NCI-H524 treated with DMSO at 0.1 percent for 48 hours (cell line): ENCODE data around the gene CCDC88B.
A peak's percentile ranks its signal among the peaks of the same experiment; 100 is the strongest.

Source experiments
- DNase-seq: peaks from one replicate; lab custom pipeline; 2025; lab: John Stamatoyannopoulos, UW

Gene CCDC88B

GRCh38 chr11:64382586-64382985 is 42.6 kb downstream of the CCDC88B start:
- DNase-seq: no peak

GRCh38 chr11:64383580-64383979 is 43.6 kb downstream of the CCDC88B start:
- no peak for DNase-seq

GRCh38 chr11:64384028-64384737 is 44.2 kb downstream of the CCDC88B start:
- no peak for DNase-seq

DNA sequence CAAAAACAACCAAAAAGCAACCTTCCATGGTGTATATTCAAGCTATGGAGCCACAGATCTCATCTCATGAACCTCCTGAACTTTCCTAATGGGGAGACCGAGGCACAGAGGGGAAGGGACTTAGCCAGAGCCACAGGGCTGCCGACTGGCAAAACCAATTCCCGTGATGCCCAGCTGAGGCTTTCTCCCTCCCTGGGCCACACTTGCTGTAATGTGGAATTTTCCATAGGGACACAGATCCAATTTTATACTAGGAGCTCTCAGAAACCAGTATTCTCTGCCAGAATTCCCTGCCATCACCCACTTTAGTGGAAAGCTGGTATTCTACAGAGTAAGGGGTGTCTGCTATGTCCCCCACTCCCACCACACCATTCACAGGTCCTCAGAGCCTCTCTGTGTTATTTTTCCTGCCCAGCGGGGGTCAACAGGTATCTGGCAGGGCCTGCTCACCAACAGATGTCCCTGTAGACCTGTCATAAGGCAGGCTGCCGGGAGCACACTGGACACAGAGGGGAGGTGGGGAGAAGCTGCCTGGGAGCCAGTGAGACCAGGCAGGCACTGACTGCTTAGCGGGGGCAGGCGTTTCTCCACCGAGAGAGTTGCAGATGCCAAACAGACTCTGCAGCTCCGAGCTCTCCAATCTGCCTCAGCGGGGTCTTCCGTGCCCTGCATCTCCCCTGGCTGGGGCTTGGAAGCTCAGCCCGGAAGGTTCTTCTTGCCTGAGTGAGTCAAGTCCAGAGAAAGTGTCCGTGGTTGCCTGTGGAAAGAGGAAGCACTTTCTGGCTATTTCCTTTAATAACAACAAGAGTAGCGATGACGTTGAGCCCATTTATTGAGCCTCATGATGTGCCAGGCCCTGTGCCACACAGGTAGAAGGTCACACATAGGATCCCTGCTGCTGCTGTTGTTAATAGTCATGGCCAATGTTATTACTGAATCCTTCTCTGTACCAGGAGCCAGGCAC is 45.3 kb downstream of the CCDC88B start:
- DNase-seq: peak; percentile 33

- DNase-seq: no peak
Measured at GRCh38 chr11:64385945-64386704, 46.1 kb downstream of the CCDC88B start.

- DNase-seq: no peak
Measured at GRCh38 chr11:64387916-64388315, 47.9 kb downstream of the CCDC88B start.

GRCh38 chr11:64388894-64389293 is 48.9 kb downstream of the CCDC88B start:
- no peak for DNase-seq

DNA sequence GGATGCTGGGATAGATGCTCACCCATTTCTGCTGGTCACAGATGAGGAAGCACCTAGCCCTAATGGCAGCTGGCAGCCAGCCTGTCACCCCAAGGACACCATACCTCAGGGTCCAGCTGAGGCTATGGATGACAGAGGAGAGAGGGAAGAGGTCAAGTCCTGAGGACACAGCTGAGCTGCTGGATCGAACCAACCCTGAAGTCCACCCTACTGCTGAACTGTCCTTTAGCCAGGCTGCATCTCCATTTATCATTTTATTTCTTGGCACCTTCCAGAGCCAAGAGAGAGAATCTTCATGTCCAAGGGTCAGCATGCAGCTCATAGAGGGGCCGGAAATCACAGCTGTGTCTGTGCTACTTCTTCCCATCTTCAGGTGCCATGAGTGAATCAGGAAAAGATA is 49.8 kb downstream of the CCDC88B start:
- DNase-seq: no peak

DNA sequence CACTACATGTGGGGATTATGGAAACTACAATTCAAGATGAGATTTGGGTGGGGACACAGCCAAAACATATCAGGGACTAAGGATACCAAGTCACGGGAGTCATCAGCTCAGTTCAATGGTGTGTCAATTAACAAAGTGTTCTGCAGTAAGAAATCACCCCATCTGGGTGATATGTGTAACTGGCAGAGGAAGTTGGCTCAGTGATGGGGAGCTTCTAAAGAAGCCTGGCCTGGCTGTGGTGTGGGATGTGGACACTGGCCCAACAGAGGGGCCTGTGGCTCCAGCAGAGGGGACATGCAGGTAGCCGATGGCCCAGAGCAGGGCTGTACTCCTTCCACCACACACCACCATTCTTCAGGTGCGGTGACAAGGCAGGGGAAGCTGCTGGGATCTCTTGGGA is 50.6 kb downstream of the CCDC88B start:
- no peak for DNase-seq

DNA sequence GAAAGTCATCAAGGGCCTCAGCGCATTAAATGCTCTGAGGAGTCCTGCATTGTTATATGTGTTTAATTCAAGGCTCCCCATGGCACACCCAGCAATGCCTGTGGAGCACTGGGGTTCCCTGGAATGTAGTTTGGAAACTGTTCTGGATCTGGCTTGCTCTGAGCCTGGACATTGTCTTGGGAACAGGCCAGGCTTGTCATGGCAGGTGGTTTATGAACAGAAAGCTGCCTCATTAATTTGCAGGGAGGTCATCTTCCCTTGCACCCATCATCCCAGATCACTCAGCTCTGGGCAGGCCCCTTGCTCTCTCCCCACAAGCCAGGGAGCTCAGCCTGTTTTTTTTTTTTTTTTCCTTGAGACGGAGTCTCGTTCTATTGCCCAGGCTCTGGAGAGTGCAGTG is 51.8 kb downstream of the CCDC88B start:
- no peak for DNase-seq

DNA sequence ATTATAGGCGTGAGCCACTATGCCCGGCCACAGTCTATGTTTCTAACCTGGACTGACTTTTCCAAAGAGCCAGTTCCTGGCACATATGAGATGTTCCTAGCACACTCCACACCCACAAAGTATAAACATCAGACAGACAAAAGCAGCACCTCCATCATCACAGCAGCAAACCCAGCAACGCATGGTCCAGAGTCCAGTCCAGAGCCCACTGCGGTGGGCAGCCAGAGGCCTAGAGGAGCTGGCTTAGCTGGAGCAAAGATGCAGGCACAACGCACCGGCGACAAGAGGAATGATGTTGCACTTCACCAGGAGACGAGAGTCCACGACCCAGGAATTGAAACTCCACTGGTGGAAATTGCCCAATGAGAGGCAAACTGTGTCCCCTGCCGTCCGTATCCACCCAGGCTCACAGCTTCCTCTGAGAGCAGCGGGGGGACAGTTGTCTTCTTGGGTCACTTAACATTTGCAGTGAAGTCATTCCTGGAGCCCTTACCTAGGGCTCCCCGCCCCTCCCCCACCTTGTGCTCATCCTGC is 55.6 kb downstream of the CCDC88B start:
- DNase-seq: no peak

- DNase-seq: peak; percentile 67
Measured at GRCh38 chr11:64396079-64396591, 56.1 kb downstream of the CCDC88B start.

DNA sequence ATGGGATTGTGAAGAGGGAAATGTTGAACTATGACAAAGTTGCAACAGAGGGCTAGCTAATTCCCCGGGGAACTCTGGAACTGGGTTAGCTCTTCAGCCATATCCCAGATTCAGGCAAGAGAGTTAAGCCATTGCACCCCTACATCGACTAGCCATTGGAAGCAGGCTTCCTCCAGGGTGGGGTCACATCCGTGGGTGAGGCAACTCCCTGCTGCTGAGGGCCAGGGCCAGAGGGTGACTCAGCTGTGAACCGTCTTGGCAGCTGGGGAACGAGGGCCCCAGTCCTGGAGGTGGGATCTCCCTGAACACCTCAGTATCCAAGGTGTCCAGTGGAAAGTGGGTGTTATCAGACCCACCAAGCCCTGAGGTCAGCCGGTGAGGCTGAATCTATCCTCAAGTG is 60.1 kb downstream of the CCDC88B start:
- no peak for DNase-seq

GRCh38 chr11:64400667-64401066 is 60.7 kb downstream of the CCDC88B start:
- DNase-seq: no peak

DNA sequence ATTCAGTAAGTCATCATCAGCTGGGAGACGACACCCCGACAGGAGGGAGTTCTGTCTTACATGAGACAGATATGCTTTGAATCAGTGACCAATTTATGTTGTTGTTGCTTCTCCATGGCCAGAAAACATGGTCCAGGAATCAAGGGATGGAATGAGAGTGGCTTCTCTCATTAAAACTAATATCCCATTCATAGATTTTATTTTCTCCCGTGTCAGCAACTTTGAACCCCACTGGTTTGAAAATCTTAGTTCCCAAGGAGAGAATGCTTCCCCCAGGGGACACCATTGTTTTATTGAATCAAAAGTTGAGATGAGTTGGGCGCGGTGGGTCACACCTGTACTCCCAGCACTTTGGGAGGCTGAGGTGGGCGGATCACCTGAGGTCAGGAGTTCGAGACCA is 61.8 kb downstream of the CCDC88B start:
- DNase-seq: no peak

DNA sequence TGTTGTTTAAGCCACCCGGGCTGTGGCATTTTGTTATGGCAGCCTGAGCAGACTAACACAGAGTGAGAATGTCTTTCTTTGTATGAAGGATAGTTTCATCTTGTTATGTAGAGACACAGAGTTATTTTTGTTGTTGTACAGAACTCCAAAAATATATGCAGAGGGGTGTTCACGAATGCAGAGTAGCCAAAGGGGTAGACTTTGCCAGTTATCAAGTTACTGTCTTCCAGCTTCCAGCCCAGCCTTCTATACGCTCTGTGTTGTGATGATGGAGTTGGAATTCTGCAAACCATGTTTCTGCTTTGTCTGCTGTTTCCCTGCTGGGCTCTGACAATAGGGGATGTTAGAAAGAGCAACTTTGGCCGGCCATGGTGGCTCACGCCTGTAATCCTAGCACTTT is 63.1 kb downstream of the CCDC88B start:
- DNase-seq: no peak

GRCh38 chr11:64406221-64406946 is 66.4 kb downstream of the CCDC88B start:
- DNase-seq: no peak
